Endothelial cell of umbilical vein (primary cell): ENCODE results near the gene ARHGAP22. TPM values are rescaled to one million over a fixed set of nuclear protein-coding genes. Genes with fewer than 3 reads are reported as not detected.

ENCODE experiments used
- BruUV-seq: library from RNA; stranded (reverse); fragments of 400-500 nt; replicated peaks from 2 replicates; lab custom pipeline; 2021; lab: Mats Ljungman, UMichigan
- CTCF ChIA-PET: fragments of 300-600, 350-600 bp; sonication (Branson Sonifier 250); formaldehyde crosslinking; loops from one replicate; lab custom pipeline; 2021; ENCODE audit warnings: antibody characterized with exemption, inconsistent platforms; lab: Charles Lee
- POLR2A ChIA-PET: fragments of 300-600, 350-600 bp; sonication (Branson Sonifier 250); formaldehyde crosslinking; loops from one replicate; lab custom pipeline; 2021; ENCODE audit warnings: antibody characterized with exemption, inconsistent platforms; lab: Charles Lee
- DNase-seq: peaks from one replicate; pipeline ENCODE4 v3.0.0-alpha.2; 2011; ENCODE audit warnings: low read depth, low spot score
- FAIRE-seq: peaks from 2 replicates; lab custom pipeline; 2011; peaks lifted over from hg19 to GRCh38; lab: Jason Lieb, UNC
- H2AFZ ChIP-seq: 2 replicates; pipeline ENCODE4 v1.6.0; 2012; ENCODE audit warnings: low read depth, low read length, control low read depth, inconsistent platforms
- H3K27ac ChIP-seq: 2 replicates; pipeline ENCODE4 v1.5.1; 2011; ENCODE audit warnings: low read depth, mild to moderate bottlenecking, control low read depth, low read length, moderate library complexity; ENCODE audit not compliant: insufficient read depth
- H3K27me3 ChIP-seq, 2 experiments: 2 replicates each; pipeline versions ENCODE4 v1.6.0 to v1.6.1; 2011; ENCODE audit warnings: low read length in 2 of 2, mixed read lengths in 1 of 2; ENCODE audit not compliant: control insufficient read depth in 2 of 2, insufficient read depth in 2 of 2
- H3K36me3 ChIP-seq, 2 experiments: 2 replicates in 1 of 2; 3 replicates in 1 of 2; pipeline ENCODE4 v1.5.1; 2011; ENCODE audit warnings: low read length in 2 of 2, mild to moderate bottlenecking in 1 of 2, moderate library complexity in 1 of 2; ENCODE audit not compliant: control insufficient read depth in 2 of 2, insufficient read depth in 2 of 2; ENCODE audit errors: extremely low read depth in 1 of 2
- H3K4me1 ChIP-seq: 3 replicates; pipeline ENCODE4 v1.5.1; 2011; ENCODE audit warnings: mild to moderate bottlenecking, low read length; ENCODE audit not compliant: control insufficient read depth, insufficient read depth; ENCODE audit errors: extremely low read depth
- H3K4me2 ChIP-seq: 2 replicates; pipeline ENCODE4 v1.6.1; 2011; ENCODE audit warnings: low read length, control low read depth, mixed read lengths; ENCODE audit not compliant: insufficient read depth
- H3K4me3 ChIP-seq, 3 experiments: fragments of 200-600 bp in 1 of 3; sonication (generic), shearing (Covaris generic) in 1 of 3; replicated peaks in 1 of 3; 2 replicates each; pipeline ENCODE4 v1.5.1; 2011 to 2016; ENCODE audit warnings: control low read depth in 3 of 3, low read length in 3 of 3, mild to moderate bottlenecking in 2 of 3, inconsistent platforms in 1 of 3, low read depth in 1 of 3, moderate library complexity in 1 of 3; ENCODE audit not compliant: insufficient read depth in 1 of 3
- H3K79me2 ChIP-seq: 2 replicates; pipeline ENCODE4 v1.6.0; 2012; ENCODE audit warnings: low read length, inconsistent platforms; ENCODE audit not compliant: control insufficient read depth, insufficient read depth
- H3K9ac ChIP-seq: replicated peaks from 2 replicates; pipeline ENCODE3; 2011; ENCODE audit warnings: low read length, control low read depth; ENCODE audit not compliant: insufficient read depth; ENCODE audit errors: extremely low read depth
- H3K9me1 ChIP-seq: replicated peaks from 3 replicates; pipeline ENCODE4 v1.6.0; 2011; ENCODE audit warnings: mild to moderate bottlenecking, low read length; ENCODE audit not compliant: control insufficient read depth, insufficient read depth; ENCODE audit errors: extremely low read depth
- H3K9me3 ChIP-seq: replicated peaks from 2 replicates; pipeline ENCODE4 v1.5.1; 2012; ENCODE audit warnings: low read length, inconsistent platforms; ENCODE audit not compliant: control insufficient read depth, insufficient read depth
- H4K20me1 ChIP-seq: replicated peaks from 2 replicates; pipeline ENCODE3; 2011; ENCODE audit warnings: mild to moderate bottlenecking, low read length; ENCODE audit not compliant: control insufficient read depth, insufficient read depth; ENCODE audit errors: extremely low read depth
- CTCF ChIP-seq, 2 donors: IDR thresholded peaks; 1 replicate in 1 of 2; 2 replicates in 1 of 2; pipeline ENCODE4 v1.5.1; 2011; ENCODE audit warnings: low read length in 2 of 2, mild to moderate bottlenecking in 2 of 2, moderate library complexity in 2 of 2, control low read depth in 1 of 2, inconsistent platforms in 1 of 2, low read depth in 1 of 2; ENCODE audit not compliant: insufficient read depth in 1 of 2; ENCODE audit errors: extremely low read depth in 1 of 2
- EZH2 ChIP-seq: IDR thresholded peaks from 2 replicates; pipeline ENCODE4 v1.6.1; 2012; ENCODE audit warnings: borderline replicate concordance, low read depth, mild to moderate bottlenecking, moderate library complexity, low read length, inconsistent platforms; ENCODE audit not compliant: severe bottlenecking
- FOS ChIP-seq: IDR thresholded peaks from 2 replicates; pipeline ENCODE4 v1.6.1; 2011; ENCODE audit warnings: mild to moderate bottlenecking, low read length, moderate library complexity, borderline replicate concordance; ENCODE audit not compliant: insufficient read depth
- GATA2 ChIP-seq: IDR thresholded peaks from 2 replicates; pipeline ENCODE4 v1.7.0; 2011; ENCODE audit warnings: low read depth, mild to moderate bottlenecking, moderate library complexity, mixed read lengths, low read length; ENCODE audit not compliant: insufficient read length, insufficient read depth
- JUN ChIP-seq: IDR thresholded peaks from 2 replicates; pipeline ENCODE4 v1.6.1; 2011; ENCODE audit warnings: borderline replicate concordance, low read depth; ENCODE audit not compliant: insufficient read length, insufficient read depth
- MAX ChIP-seq: IDR thresholded peaks from 2 replicates; pipeline ENCODE4 v1.6.1; 2011; ENCODE audit not compliant: insufficient read depth, insufficient read length
- MYC ChIP-seq: IDR thresholded peaks from one replicate; pipeline ENCODE4 v1.6.1; 2011; ENCODE audit warnings: mild to moderate bottlenecking, low read depth, low read length
- POLR2AphosphoS5 ChIP-seq: IDR thresholded peaks from 2 replicates; pipeline ENCODE4 v1.6.1; 2012; ENCODE audit warnings: low read depth, mild to moderate bottlenecking, control low read depth, low read length, moderate library complexity; ENCODE audit not compliant: insufficient read depth
- dilution Hi-C: fragments of 300-500 bp; cut with MboI; formaldehyde crosslinking; loops from one replicate; pipeline ENCODE4 v1.15.0; 2019; ENCODE audit warnings: low sequenced_read_pairs; ENCODE audit not compliant: extremely low pct_ligation_motif_present
- intact Hi-C: fragments of 100-400 bp; cut with micrococcal nuclease; formaldehyde crosslinking; loops from one replicate; pipeline ENCODE4 v1.10.0; 2022
- polyA plus RNA-seq, 4 experiments: library from polyadenylated mRNA; depleted of rRNA in 3 of 4; stranded (reverse) in 3 of 4; unstranded in 1 of 4; fragments of >200 nt; gene quantifications; 2 replicates each; pipeline versions ENCODE4 v1.2.1 to v1.2.3, GENCODE V29; 2011 to 2012; ENCODE audit warnings: missing spikeins in 1 of 4
- total RNA-seq: library from RNA; stranded (reverse); gene quantifications from 2 replicates; pipeline ENCODE4 v1.2.3, GENCODE V29; 2021

ARHGAP22 gene
- total and polyA plus RNA-seq, 2 donors (not counting 3 experiments of a cell fraction or from before 2014, with no cell fraction given) = 8.6 to 50.3 TPM

GRCh38 chr10:48455055-48455391, 149.8 kb downstream of the ARHGAP22 start:
- no peak overlapping the region for H2AFZ ChIP-seq
- dilution Hi-C loops = no loop called here
- DNase-seq (no peak), FAIRE-seq (no peak)
- no TSS peak for BruUV-seq
- ChIA-PET POLR2A (interaction anchor here (1.1 kb wide), 1 partner anchor 13 kb away, joined by 3 read pairs; no protein-coding TSS in a partner anchor), CTCF (interaction anchor here (0.8 to 1.2 kb wide), 3 partner anchors 10 to 12 kb away, joined by 3 read pairs; no protein-coding TSS in a partner anchor)
- H3K27me3 ChIP-seq = no peaks in the 10 kb centered on the region
- no peak overlapping the region for H3K9ac ChIP-seq
- peaks cover 3 to 12% of the 10 kb centered on the region in 2 experiments for H3K36me3 ChIP-seq
- no peaks in the 10 kb centered on the region for H4K20me1 ChIP-seq
- H3K4me1 ChIP-seq = peaks cover 9% of the 10 kb centered on the region
- no peak overlapping the region for H3K27ac ChIP-seq
- H3K9me3 ChIP-seq = no peaks in the 10 kb centered on the region
- H3K4me3 ChIP-seq = no peak overlapping the region
- intact Hi-C loops = no loop called here
- H3K4me2 ChIP-seq = no peak overlapping the region
- no peaks in the 10 kb centered on the region for H3K9me1 ChIP-seq
- TF ChIP-seq MYC (no peak), GATA2 (no peak), FOS (no peak), MAX (no peak), JUN (no peak), CTCF (IDR thresholded peaks at IDR 0.05; ENCODE audit: extremely low read depth in 1 of 2, insufficient read depth in 1 of 2, low read depth in 1 of 2, low read length in 2 of 2) (no peak), EZH2 (no peak), POLR2AphosphoS5 (no peak)
- peaks cover 4% of the 10 kb centered on the region for H3K79me2 ChIP-seq
